HepG2 (cell line): ENCODE measurements around the gene NT5DC2. TPM values are rescaled to one million over a fixed set of nuclear protein-coding genes. Genes with fewer than 3 reads are reported as not detected.

ENCODE experiments used
- PCBP1 ChIP-seq: fragments of 200-400 bp; formaldehyde crosslinking; IDR thresholded peaks from 2 replicates; pipeline ENCODE4 v1.6.1; 2017; ENCODE audit warnings: mild to moderate bottlenecking, low read depth, low read length, borderline replicate concordance
- ZNF3 ChIP-seq: IDR thresholded peaks from 2 replicates; pipeline ENCODE4 v1.7.0; 2017; ENCODE audit warnings: inconsistent platforms
- polyA plus RNA-seq, 8 experiments: library from polyadenylated mRNA; depleted of rRNA in 3 of 8; stranded (reverse) in 7 of 8; unstranded in 1 of 8; fragments of >200 nt; fragmentation: Illumina TruSeq in 4 of 8; extraction: Trizol in 4 of 8; gene quantifications; 2 replicates each; pipeline versions ENCODE4 v1.2.1 to v1.2.3, GENCODE V29; 2011 to 2016; ENCODE audit warnings: low read depth in 4 of 8, missing spikeins in 1 of 8, mixed read lengths in 1 of 8; ENCODE audit not compliant: insufficient read depth in 1 of 8
- total RNA-seq, 5 experiments: library from RNA; depleted of rRNA; stranded (reverse); fragments of >200 nt; fragmentation: Illumina TruSeq; extraction: Trizol; gene quantifications; 2 replicates each; pipeline ENCODE4 v1.2.3, GENCODE V29; 2016; ENCODE audit warnings: low read depth in 1 of 5
- TF ChIP-seq, protein P1 (sequence below): sonication (generic); formaldehyde crosslinking; IDR thresholded peaks from one replicate; pipeline ENCODE4 v1.5.1; 2020; ENCODE audit warnings: mild to moderate bottlenecking, missing genetic modification reagents; ENCODE audit errors: not compliant biosample characterization
- TF ChIP-seq, protein P2 (sequence below): sonication (generic); formaldehyde crosslinking; IDR thresholded peaks from 2 replicates; pipeline ENCODE4 v1.5.0; 2020; ENCODE audit warnings: mild to moderate bottlenecking, missing genetic modification reagents

Gene NT5DC2
- total and polyA plus RNA-seq, 2 of the 13 experiments (the other 11 are each of a cell fraction or from before 2014, with no cell fraction given), result 131 to 240 TPM

DNA sequence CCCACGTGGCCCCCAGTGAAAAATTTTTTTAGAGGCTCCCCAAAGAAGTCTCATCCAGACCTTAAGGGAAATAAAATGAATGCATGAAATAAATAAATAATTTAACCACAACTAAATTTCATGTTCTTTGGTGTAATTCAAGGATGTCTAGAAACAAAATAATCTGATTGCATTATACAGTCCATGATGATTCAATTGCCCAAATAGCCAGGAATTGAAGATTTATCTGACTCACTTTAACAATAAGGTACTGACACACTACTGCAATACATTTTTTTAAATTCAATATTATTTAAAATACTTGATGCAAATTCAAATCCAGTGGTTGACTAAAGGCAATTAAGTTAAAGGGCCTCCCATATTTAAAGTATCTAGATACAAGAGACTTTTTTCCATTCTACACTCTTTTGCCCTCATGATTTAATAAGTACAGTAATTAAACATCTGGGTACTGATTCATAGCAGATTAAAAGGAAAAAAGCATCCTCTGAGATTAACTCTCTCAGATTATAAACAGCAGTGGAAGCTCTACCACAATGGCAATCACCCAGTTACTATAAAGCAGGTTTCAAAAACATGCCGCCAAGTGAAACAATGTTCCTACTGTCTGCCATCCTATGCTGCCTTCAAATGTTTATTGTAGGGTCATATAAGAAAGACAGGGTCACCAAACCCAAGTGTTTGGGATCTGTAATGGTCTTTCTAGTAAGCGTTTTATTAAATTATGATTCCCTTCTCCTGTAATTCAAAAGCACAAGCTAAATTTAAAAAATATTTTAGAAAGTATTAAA is 12.6 kb upstream of the NT5DC2 start (continued):
- TF ChIP-seq, protein P1, sequence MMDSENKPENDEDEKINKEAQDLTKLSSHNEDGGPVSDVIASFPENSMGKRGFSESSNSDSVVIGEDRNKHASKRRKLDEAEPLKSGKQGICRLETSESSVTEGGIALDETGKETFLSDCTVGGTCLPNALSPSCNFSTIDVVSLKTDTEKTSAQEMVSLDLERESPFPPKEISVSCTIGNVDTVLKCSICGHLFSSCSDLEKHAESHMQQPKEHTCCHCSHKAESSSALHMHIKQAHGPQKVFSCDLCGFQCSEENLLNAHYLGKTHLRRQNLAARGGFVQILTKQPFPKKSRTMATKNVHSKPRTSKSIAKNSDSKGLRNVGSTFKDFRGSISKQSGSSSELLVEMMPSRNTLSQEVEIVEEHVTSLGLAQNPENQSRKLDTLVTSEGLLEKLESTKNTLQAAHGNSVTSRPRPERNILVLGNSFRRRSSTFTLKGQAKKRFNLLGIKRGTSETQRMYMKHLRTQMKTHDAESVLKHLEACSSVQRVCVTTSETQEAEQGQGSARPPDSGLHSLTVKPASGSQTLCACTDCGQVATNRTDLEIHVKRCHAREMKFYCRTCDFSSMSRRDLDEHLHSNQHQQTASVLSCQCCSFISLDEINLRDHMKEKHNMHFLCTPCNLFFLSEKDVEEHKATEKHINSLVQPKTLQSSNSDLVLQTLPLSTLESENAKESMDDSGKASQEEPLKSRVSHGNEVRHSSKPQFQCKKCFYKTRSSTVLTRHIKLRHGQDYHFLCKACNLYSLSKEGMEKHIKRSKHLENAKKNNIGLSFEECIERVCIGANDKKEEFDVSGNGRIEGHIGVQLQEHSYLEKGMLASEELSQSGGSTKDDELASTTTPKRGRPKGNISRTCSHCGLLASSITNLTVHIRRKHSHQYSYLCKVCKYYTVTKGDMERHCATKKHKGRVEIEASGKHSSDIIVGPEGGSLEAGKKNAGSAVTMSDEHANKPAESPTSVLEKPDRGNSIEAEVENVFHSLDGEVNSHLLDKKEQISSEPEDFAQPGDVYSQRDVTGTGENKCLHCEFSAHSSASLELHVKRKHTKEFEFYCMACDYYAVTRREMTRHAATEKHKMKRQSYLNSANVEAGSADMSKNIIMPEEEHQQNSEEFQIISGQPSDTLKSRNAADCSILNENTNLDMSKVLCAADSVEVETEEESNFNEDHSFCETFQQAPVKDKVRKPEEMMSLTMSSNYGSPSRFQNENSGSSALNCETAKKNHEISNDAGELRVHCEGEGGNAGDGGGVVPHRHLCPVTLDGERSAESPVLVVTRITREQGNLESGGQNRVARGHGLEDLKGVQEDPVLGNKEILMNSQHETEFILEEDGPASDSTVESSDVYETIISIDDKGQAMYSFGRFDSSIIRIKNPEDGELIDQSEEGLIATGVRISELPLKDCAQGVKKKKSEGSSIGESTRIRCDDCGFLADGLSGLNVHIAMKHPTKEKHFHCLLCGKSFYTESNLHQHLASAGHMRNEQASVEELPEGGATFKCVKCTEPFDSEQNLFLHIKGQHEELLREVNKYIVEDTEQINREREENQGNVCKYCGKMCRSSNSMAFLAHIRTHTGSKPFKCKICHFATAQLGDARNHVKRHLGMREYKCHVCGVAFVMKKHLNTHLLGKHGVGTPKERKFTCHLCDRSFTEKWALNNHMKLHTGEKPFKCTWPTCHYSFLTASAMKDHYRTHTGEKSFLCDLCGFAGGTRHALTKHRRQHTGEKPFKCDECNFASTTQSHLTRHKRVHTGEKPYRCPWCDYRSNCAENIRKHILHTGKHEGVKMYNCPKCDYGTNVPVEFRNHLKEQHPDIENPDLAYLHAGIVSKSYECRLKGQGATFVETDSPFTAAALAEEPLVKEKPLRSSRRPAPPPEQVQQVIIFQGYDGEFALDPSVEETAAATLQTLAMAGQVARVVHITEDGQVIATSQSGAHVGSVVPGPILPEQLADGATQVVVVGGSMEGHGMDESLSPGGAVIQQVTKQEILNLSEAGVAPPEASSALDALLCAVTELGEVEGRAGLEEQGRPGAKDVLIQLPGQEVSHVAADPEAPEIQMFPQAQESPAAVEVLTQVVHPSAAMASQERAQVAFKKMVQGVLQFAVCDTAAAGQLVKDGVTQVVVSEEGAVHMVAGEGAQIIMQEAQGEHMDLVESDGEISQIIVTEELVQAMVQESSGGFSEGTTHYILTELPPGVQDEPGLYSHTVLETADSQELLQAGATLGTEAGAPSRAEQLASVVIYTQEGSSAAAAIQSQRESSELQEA, result no peak
- TF ChIP-seq ZNF3 (CRISPR knock-in tag), result no peak
- TF ChIP-seq, protein P2, sequence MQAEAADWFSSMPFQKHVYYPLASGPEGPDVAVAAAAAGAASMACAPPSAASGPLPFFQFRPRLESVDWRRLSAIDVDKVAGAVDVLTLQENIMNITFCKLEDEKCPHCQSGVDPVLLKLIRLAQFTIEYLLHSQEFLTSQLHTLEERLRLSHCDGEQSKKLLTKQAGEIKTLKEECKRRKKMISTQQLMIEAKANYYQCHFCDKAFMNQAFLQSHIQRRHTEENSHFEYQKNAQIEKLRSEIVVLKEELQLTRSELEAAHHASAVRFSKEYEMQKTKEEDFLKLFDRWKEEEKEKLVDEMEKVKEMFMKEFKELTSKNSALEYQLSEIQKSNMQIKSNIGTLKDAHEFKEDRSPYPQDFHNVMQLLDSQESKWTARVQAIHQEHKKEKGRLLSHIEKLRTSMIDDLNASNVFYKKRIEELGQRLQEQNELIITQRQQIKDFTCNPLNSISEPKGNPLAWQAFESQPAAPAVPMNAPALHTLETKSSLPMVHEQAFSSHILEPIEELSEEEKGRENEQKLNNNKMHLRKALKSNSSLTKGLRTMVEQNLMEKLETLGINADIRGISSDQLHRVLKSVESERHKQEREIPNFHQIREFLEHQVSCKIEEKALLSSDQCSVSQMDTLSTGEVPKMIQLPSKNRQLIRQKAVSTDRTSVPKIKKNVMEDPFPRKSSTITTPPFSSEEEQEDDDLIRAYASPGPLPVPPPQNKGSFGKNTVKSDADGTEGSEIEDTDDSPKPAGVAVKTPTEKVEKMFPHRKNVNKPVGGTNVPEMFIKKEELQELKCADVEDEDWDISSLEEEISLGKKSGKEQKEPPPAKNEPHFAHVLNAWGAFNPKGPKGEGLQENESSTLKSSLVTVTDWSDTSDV (CRISPR knock-in tag), result no peak
- TF ChIP-seq PCBP1, result no peak
